ENCODE measurements around the gene TEX44.

DNA sequence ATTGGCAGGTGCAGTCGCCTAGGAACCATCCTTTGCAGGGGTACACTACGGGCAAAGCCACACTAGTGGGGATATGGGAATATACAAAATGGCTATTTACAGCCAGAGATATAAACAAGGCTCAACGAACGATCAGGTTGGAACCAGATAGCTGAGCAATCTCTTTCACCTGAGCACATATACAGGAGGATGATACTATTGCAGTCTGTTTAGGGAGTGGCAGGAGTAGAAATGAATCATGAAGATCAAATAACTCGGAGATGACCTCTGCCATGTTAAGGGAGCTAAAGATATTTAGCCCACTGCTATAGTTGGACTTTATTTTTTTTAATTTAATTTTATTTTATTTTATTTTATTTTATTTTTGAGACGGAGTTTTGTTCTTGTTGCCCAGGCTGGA, 33.8 kb downstream of the TEX44 start:
- TF ChIP-seq POLR2AphosphoS5 (IDR thresholded peaks at IDR 0.05; ENCODE audit: low read depth): no peak
- TF ChIP-seq SPI1 (IDR thresholded peaks at IDR 0.05; ENCODE audit: borderline replicate concordance, low read depth): no peak
- TF ChIP-seq, protein P1, sequence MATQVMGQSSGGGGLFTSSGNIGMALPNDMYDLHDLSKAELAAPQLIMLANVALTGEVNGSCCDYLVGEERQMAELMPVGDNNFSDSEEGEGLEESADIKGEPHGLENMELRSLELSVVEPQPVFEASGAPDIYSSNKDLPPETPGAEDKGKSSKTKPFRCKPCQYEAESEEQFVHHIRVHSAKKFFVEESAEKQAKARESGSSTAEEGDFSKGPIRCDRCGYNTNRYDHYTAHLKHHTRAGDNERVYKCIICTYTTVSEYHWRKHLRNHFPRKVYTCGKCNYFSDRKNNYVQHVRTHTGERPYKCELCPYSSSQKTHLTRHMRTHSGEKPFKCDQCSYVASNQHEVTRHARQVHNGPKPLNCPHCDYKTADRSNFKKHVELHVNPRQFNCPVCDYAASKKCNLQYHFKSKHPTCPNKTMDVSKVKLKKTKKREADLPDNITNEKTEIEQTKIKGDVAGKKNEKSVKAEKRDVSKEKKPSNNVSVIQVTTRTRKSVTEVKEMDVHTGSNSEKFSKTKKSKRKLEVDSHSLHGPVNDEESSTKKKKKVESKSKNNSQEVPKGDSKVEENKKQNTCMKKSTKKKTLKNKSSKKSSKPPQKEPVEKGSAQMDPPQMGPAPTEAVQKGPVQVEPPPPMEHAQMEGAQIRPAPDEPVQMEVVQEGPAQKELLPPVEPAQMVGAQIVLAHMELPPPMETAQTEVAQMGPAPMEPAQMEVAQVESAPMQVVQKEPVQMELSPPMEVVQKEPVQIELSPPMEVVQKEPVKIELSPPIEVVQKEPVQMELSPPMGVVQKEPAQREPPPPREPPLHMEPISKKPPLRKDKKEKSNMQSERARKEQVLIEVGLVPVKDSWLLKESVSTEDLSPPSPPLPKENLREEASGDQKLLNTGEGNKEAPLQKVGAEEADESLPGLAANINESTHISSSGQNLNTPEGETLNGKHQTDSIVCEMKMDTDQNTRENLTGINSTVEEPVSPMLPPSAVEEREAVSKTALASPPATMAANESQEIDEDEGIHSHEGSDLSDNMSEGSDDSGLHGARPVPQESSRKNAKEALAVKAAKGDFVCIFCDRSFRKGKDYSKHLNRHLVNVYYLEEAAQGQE (IDR thresholded peaks at IDR 0.05; ENCODE audit: insufficient replicate concordance, low read depth): no peak
- no peak for TF ChIP-seq CTCF (IDR thresholded peaks at IDR 0.05; ENCODE audit: insufficient read depth, low read length)

All from HL-60 (cell line).